Activated T-helper 9 cell treated with anti-CD3 and anti-CD28 coated beads, Interleukin-2, amount 50 U/mL, for 16 hours (primary cell): ENCODE measurements around the gene KCNQ2.

Source experiments
- DNase-seq: peaks from one replicate; pipeline ENCODE4 v3.0.0-alpha.2; 2020; ENCODE audit warnings: low read depth

KCNQ2 gene

GRCh38 chr20:63356931-63357879 is 115.2 kb downstream of the KCNQ2 start:
- no peak for DNase-seq

DNA sequence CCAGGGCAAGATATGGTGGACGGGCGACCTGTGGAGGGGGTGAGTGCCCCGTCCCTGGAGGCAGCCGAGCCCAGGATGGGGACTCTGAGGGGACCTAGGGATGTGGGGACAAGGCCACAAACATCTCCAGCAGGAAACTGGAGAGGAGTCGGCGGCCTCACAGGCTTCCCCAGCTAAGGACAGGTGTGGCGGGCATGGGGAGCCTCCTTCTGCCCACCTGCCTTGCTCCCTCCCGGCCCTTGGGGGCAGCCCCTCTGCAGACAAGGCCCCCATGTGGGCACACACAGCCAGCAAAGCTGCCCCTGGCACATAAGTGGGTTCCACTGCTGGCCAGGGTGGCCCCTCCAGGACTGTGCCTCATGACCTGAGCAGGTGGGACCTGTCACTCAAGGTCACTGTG is 115.9 kb downstream of the KCNQ2 start:
- DNase-seq, result no peak

GRCh38 chr20:63355781-63356295 is 116.6 kb downstream of the KCNQ2 start:
- no peak for DNase-seq

- DNase-seq, result no peak
These were observed 117.7 kb downstream of the KCNQ2 start for GRCh38 chr20:63354636-63355350.

GRCh38 chr20:63352811-63353221 is 119.6 kb downstream of the KCNQ2 start:
- DNase-seq, result no peak

DNA sequence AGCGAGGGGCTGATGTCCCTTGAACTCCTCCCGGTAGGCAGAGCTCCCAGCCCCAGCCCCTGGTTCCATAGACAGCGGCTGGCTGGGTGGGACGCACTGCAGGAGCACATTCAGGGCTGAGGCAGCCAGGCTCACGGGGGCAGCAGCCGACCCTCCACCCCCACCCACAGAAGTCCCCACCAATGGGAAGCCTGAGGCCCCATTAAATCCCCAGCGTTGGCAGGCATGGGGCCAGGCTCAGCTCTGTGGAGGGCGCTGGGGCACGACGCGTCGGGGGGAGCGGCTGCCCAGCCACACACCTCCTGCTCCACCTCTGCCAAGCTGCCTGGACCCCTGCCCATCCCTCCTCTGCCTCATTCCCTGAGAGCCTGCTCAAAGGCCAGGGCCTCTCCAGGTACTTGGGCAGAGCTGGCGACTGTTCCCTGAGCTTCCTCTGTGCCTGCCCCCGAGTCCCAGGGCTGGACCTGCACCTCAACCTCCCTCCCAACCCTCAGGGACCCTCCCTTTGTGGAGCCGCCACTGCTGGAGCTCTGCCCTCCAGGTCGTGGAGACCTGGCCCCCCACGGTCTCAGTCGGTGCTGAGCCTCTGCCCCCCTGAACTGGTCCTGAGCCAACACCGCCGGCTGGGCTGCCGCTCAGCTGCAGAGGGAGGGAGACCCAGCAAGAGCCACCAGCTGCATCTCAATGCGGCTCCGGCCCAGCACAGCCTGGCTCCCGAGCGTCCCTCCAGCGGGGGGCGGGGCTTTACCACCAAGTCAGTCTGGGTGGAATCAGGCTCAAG is 120.5 kb downstream of the KCNQ2 start:
- DNase-seq, result no peak

DNA sequence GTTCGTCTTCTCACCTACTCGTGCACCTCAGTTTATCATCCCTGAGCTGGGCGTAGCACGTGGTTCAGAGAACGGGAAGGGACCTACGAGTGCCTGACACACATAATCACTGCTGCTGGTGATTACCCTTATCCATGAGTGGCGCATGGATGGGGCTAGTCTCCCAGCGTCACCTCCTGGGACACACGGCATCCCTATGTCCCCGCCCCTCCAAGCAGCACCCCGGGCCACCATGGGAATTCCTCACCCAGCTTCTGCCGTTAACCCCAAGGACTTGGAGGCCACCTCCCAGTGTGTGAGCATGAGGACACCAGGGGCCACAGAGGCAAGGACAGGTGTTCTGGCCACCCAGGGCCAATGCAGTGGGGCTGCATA is 121.1 kb downstream of the KCNQ2 start:
- DNase-seq, result no peak

GRCh38 chr20:63350597-63351325 is 121.7 kb downstream of the KCNQ2 start:
- no peak for DNase-seq
